OCI-LY3 (cell line): ENCODE measurements around the gene EXOSC7.
"Not testable (repeated sequence)": the region's sequence is repeated elsewhere in the genome, so short reads cannot be mapped to it uniquely, and the experiment has no call there.

ENCODE experiments used
- H2AFZ ChIP-seq: fragments of 200-600, 300-600 bp; shearing (Covaris generic); 2 replicates; pipeline ENCODE4 v1.6.0; 2014; ENCODE audit warnings: antibody characterized with exemption, low read depth, low read length
- H3K27ac ChIP-seq: fragments of 200-600, 300-600 bp; sonication (generic); 2 replicates; pipeline ENCODE4 v1.5.1; 2014; ENCODE audit warnings: mild to moderate bottlenecking, low read length, moderate library complexity, mixed read lengths
- H3K27me3 ChIP-seq: fragments of 200-600, 300-600 bp; sonication (generic); 2 replicates; pipeline ENCODE4 v1.6.1; 2014; ENCODE audit warnings: low read depth, low read length, mixed read lengths
- H3K36me3 ChIP-seq: fragments of 200-600, 300-600 bp; sonication (generic); replicated peaks from 2 replicates; pipeline ENCODE3; 2014; ENCODE audit warnings: low read depth, low read length, mixed read lengths
- H3K4me1 ChIP-seq: fragments of 300-600, 200-600 bp; sonication (generic); 2 replicates; pipeline ENCODE4 v1.6.1; 2014; ENCODE audit warnings: low read length, mixed read lengths
- H3K4me2 ChIP-seq: fragments of 200-600, 300-600 bp; sonication (generic); 2 replicates; pipeline ENCODE4 v1.6.1; 2014; ENCODE audit warnings: low read length, mixed read lengths
- H3K4me3 ChIP-seq: fragments of 300-600, 200-600 bp; sonication (generic); 2 replicates; pipeline ENCODE4 v1.5.1; 2014; ENCODE audit warnings: antibody characterized with exemption, mild to moderate bottlenecking, low read length, moderate library complexity
- H3K79me2 ChIP-seq: fragments of 300-600, 200-600 bp; shearing (Covaris generic); 2 replicates; pipeline ENCODE4 v1.6.1; 2014; ENCODE audit warnings: mild to moderate bottlenecking, low read length, mixed read lengths
- H3K9ac ChIP-seq: fragments of 300-600, 200-600 bp; shearing (Covaris generic); 2 replicates; pipeline ENCODE4 v1.6.0; 2014; ENCODE audit warnings: mild to moderate bottlenecking, low read length, moderate library complexity
- H3K9me3 ChIP-seq: fragments of 200-600, 300-600 bp; shearing (Covaris generic); 2 replicates; pipeline ENCODE4 v1.6.1; 2014; ENCODE audit warnings: low read length, mixed read lengths; ENCODE audit not compliant: insufficient read depth
- H4K20me1 ChIP-seq: fragments of 200-600, 300-600 bp; sonication (generic); 2 replicates; pipeline ENCODE4 v1.6.1; 2016; ENCODE audit warnings: low read length, mixed read lengths; ENCODE audit not compliant: insufficient read depth
- EZH2phosphoT487 ChIP-seq: fragments of 200-600 bp; shearing (Covaris generic); IDR thresholded peaks from 2 replicates; pipeline ENCODE4 v1.6.1; 2018; ENCODE audit warnings: antibody characterized with exemption, mixed run types, low read depth
- TF ChIP-seq, protein P1 (sequence below): fragments of 200-600, 300-600 bp; sonication (generic); IDR thresholded peaks from 2 replicates; pipeline ENCODE4 v1.5.1; 2014; ENCODE audit warnings: antibody characterized with exemption, low read length, low read depth

EXOSC7 gene

DNA sequence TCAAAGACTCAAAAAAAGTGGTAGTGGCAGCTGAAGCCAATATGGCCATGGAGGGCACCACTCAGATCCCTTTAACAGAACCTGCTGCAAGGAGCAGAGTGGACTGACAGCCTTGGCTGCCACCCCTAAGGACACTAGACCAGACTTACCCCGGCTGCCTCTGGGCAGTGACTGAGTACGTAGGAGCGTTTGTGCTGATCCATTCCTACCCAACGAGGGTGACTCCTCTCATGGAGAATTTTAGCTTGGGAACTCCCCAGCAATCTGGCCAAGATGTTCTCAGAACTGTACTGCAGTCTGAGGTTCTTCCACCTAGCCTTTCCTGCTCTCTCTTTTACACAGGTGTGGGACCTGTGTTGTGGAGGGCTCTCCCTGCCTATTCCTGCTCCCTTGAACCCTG, 72.2 kb downstream of the EXOSC7 start:
- no peak for TF ChIP-seq EZH2phosphoT487
- TF ChIP-seq, protein P1, sequence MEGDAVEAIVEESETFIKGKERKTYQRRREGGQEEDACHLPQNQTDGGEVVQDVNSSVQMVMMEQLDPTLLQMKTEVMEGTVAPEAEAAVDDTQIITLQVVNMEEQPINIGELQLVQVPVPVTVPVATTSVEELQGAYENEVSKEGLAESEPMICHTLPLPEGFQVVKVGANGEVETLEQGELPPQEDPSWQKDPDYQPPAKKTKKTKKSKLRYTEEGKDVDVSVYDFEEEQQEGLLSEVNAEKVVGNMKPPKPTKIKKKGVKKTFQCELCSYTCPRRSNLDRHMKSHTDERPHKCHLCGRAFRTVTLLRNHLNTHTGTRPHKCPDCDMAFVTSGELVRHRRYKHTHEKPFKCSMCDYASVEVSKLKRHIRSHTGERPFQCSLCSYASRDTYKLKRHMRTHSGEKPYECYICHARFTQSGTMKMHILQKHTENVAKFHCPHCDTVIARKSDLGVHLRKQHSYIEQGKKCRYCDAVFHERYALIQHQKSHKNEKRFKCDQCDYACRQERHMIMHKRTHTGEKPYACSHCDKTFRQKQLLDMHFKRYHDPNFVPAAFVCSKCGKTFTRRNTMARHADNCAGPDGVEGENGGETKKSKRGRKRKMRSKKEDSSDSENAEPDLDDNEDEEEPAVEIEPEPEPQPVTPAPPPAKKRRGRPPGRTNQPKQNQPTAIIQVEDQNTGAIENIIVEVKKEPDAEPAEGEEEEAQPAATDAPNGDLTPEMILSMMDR, result no peak
- peaks cover 23% of the 10 kb centered on the region for H3K4me1 ChIP-seq

DNA sequence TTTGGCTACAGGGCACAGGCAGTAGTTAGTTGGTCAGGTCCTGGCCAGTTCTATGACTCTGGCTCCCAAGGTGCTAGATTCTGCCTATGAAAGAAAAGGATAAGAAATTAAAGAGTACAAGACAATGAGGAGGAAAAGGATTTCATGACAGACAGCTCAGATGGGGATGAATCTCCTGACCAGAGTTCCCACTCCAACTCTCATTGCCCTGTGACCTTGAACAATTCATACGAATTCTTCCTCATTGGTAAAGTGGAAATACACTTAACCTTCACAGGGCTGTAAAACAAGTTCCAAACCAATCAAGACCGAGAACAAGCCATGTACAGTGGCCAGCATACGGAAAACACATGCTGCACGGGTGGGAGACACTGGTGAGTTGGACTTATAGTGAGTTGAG, 73.8 kb downstream of the EXOSC7 start:
- Histone ChIP-seq H3K9me3 (no peaks in the 10 kb centered on the region), H3K4me3 (no peak overlapping the region), H3K79me2 (no peaks in the 10 kb centered on the region), H3K27ac (no peak overlapping the region), H3K27me3 (peaks cover 37% of the 10 kb centered on the region), H4K20me1 (no peaks in the 10 kb centered on the region), H2AFZ (no peak overlapping the region), H3K9ac (no peak overlapping the region), H3K36me3 (no peaks in the 10 kb centered on the region), H3K4me1 (peaks cover 15% of the 10 kb centered on the region), H3K4me2 (no peak overlapping the region)
- TF ChIP-seq EZH2phosphoT487, result no peak
- TF ChIP-seq, protein P1, result no peak

More for the DNA sequence above, 72.2 kb downstream of the EXOSC7 start:
- Histone ChIP-seq H3K36me3 (no peaks in the 10 kb centered on the region), H4K20me1 (no peaks in the 10 kb centered on the region), H3K4me3 (no peak overlapping the region), H3K27me3 (peaks cover 37% of the 10 kb centered on the region), H3K79me2 (no peaks in the 10 kb centered on the region), H3K27ac (no peak overlapping the region), H3K9me3 (no peaks in the 10 kb centered on the region), H2AFZ (no peak overlapping the region), H3K4me2 (no peak overlapping the region), H3K9ac (no peak overlapping the region)

DNA sequence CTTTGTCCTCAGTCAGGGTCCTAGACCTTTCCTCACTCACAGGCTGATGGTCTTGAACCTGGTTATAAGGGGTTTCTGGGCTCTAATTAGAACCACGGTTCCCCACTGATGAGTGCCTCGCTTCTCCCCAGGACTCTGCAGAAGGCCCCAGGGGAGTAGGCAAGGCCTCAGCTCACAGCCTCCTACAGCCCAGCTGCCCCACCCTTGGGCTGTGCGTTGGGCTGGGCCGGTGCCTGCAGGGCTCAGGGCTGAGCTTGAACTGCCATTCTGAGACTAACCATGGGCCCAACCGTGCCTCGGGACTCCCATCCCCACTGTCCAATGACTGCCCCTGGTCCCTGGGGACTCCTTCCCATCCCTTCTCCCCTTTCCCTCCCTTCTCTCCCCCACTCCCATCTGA, 75.6 kb downstream of the EXOSC7 start:
- H3K4me1 ChIP-seq, result 0 out of 2 replicates have a peak, but pooled peaks cover 4% of the 10 kb centered on the region
- no peak overlapping the region for H3K9ac ChIP-seq
- TF ChIP-seq, protein P1, result no peak
- no peak for TF ChIP-seq EZH2phosphoT487
- no peaks in the 10 kb centered on the region for H4K20me1 ChIP-seq
- H3K4me2 ChIP-seq, result no peak overlapping the region
- no peak overlapping the region for H3K27ac ChIP-seq
- no peak overlapping the region for H3K4me3 ChIP-seq
- peaks cover 34% of the 10 kb centered on the region for H3K27me3 ChIP-seq
- H3K79me2 ChIP-seq, result no peaks in the 10 kb centered on the region
- H2AFZ ChIP-seq, result no peak overlapping the region
- no peaks in the 10 kb centered on the region for H3K9me3 ChIP-seq
- no peaks in the 10 kb centered on the region for H3K36me3 ChIP-seq

DNA sequence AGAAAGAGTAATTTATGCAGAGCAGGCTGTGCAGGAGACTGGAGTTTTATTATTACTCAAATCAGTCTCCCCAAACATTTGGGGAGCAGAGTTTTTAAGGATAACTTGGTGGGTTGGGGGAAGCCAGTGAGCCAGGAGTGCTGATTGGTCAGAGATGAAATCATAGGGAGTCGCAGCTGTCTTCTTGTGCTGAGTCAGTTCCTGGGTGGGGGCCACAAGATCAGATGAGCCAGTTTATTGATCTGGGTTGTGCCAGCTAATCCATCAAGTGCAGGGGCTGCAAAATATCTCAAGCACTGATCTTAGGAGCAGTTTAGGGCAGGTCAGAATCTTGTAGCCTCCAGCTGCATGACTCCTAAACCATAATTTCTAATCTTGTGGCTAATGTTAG, 77.8 kb downstream of the EXOSC7 start:
- not testable (repeated sequence) for H3K9me3 ChIP-seq, H3K79me2 ChIP-seq, H4K20me1 ChIP-seq, H3K4me1 ChIP-seq, H3K27ac ChIP-seq, H3K9ac ChIP-seq, H3K36me3 ChIP-seq, H2AFZ ChIP-seq, H3K4me2 ChIP-seq, H3K4me3 ChIP-seq
- H3K27me3 ChIP-seq, result peaks cover 14% of the 10 kb centered on the region
